Measurements from ENCODE around the gene SLC9A7.
A peak's percentile ranks its signal among the peaks of the same experiment; 100 is the strongest.
"Not testable (repeated sequence)": the region's sequence is repeated elsewhere in the genome, so short reads cannot be mapped to it uniquely, and the experiment has no call there.

The SLC9A7 gene

GRCh38 chrX:46758956-46759644 lies at the start of gene SLC9A7:
Gene SLC9A7, minus strand, starts transcription at chrX:46759118. Its CDS starts 89 bp downstream, at chrX:46759029.
- peak; percentile 87 for DNase-seq

- DNase-seq, result no peak
Observed at GRCh38 chrX:46805270-46805669, 46.4 kb upstream of the SLC9A7 start.

- DNase-seq, result peak; percentile 24
Observed at GRCh38 chrX:46803140-46803539, 44.2 kb upstream of the SLC9A7 start.

- peak; percentile 83 for DNase-seq
Observed at GRCh38 chrX:46796574-46797191, 37.8 kb upstream of the SLC9A7 start.

- peak; percentile 8 for DNase-seq
Observed at GRCh38 chrX:46793386-46794143, 34.6 kb upstream of the SLC9A7 start.

- no peak for DNase-seq
Observed at GRCh38 chrX:46792810-46793188, 33.9 kb upstream of the SLC9A7 start.

- DNase-seq, result peak; percentile 78
Observed at GRCh38 chrX:46791927-46792809, 33.2 kb upstream of the SLC9A7 start.

- DNase-seq, result no peak
Observed at GRCh38 chrX:46788902-46789301, 30.0 kb upstream of the SLC9A7 start.

- not testable (repeated sequence) for DNase-seq
Observed at GRCh38 chrX:46784437-46784836, 25.5 kb upstream of the SLC9A7 start.

- DNase-seq, result no peak
Observed at GRCh38 chrX:46782034-46782433, 23.1 kb upstream of the SLC9A7 start.

- DNase-seq, result peak; percentile 6
Observed at GRCh38 chrX:46777971-46778810, 19.3 kb upstream of the SLC9A7 start.

- no peak for DNase-seq
Observed at GRCh38 chrX:46770817-46771163, 11.9 kb upstream of the SLC9A7 start.

GRCh38 chrX:46770000-46770816 lies 11.3 kb upstream of the SLC9A7 start:
- DNase-seq, result no peak

GRCh38 chrX:46762963-46763362 lies 4.0 kb upstream of the SLC9A7 start:
- no peak for DNase-seq

- no peak for DNase-seq
Observed at GRCh38 chrX:46759645-46759974, 692 bp upstream of the SLC9A7 start.

- DNase-seq, result peak; percentile 48
Observed at GRCh38 chrX:46758163-46758955, 559 bp downstream of the SLC9A7 start.

- DNase-seq, result peak; percentile 20
Observed at GRCh38 chrX:46757593-46757992, 1.3 kb downstream of the SLC9A7 start.

- peak; percentile 10 for DNase-seq
Observed at GRCh38 chrX:46757052-46757451, 1.9 kb downstream of the SLC9A7 start.

- no peak for DNase-seq
Observed at GRCh38 chrX:46755671-46756070, 3.2 kb downstream of the SLC9A7 start.

- DNase-seq, result peak; percentile 64
Observed at GRCh38 chrX:46754586-46755061, 4.3 kb downstream of the SLC9A7 start.

Data from hematopoietic multipotent progenitor cell treated with erythropoietin and hydrocortisone succinate and interleukin-3 and kit ligand, for 4 days (in vitro differentiated cells).